NCI-H524 (cell line): ENCODE data around the gene SHISA2.

Experiments
- DNase-seq, 2 experiments: peaks; one replicate each; lab custom pipeline; 2025; lab: John Stamatoyannopoulos, UW

Gene SHISA2

GRCh38 chr13:26048741-26049140, 3.1 kb downstream of the SHISA2 start:
- DNase-seq = peak; percentile 28 to 60

- DNase-seq = no peak
These were observed 4.8 kb downstream of the SHISA2 start for GRCh38 chr13:26047040-26047439.

DNA sequence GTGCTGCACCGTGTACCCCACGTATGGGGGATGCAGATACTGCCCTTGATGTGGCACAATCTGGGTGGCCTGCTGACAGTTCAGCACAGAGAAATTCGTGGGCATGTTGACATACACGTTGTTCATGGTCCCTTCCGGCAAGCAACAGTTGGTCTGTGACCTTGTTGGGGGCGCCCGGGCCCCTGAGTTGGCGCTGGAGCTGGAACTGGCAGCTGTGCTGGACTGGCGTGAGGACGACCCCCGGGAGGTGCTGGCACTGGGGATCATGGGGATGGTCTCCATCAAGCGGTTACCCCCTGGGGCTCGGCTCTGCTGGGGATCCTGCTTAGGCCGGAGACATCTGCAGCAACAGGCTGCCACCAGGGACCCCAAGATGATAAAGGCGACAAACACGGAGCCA, 5.2 kb downstream of the SHISA2 start:
- no peak for DNase-seq

GRCh38 chr13:26045142-26045541, 6.7 kb downstream of the SHISA2 start:
- no peak for DNase-seq

DNA sequence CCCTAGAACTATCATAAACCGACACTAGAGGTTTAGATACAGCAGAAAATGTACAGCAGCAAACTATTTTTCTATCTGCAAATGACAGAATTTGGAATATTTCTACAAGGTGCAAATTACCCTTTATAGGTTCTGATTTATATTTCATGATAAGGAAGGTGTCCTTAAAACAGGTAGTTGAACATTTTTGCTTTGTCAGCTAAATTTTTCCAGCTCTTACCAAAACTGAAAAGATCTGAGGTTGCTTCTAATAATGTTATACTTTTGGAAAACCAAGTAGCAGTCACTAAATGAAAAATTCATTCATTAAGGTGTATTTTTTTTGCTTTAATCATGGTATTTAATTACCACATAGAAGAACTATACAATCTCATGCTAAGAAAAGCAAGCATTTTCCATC, 9.0 kb downstream of the SHISA2 start:
- no peak for DNase-seq

DNA sequence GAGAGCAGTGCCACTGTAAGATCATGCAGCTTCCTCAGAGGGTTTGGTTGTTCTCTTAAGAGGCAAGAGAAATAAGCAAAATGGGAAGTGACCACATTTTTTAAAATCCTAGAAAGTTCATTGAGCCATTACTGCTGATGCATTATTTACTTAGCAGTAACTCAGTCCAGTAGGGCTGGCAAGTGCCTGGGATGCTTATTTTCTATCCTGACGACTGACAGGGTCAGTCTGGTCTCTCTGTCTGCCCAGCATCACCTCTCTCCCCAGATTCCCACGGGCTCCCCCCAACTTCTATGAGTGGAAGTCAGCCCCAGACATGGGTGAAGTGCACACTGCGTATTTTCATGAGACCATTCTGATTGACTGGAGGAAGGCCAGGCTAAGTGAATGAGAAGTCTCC, 10.4 kb downstream of the SHISA2 start:
- DNase-seq = no peak

- no peak for DNase-seq
These were observed 12.8 kb downstream of the SHISA2 start for GRCh38 chr13:26038931-26039475.

- DNase-seq = peak; percentile 15 to 62
These were observed 14.5 kb downstream of the SHISA2 start for GRCh38 chr13:26037302-26037701.

DNA sequence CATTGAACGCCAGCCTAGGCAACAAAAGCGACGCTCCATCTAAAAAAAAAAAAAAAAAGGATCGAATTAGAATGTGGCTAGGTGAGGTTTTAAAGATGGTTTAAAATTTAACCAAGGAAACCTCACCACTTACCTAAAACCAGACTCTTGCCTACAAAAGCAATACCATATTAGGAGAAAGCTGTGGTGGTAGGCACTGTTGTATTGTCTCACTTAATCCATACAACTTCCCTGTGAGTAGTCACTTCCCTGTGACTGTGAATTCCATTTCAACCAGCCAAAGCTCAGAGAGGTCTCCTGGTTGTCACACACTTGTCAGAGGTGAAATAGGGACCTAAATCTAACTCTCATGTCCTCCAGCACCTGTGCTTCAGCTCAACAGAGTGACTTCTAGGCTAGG, 15.4 kb downstream of the SHISA2 start:
- DNase-seq = no peak

- no peak for DNase-seq
These were observed 17.8 kb downstream of the SHISA2 start for GRCh38 chr13:26034018-26034417.

DNA sequence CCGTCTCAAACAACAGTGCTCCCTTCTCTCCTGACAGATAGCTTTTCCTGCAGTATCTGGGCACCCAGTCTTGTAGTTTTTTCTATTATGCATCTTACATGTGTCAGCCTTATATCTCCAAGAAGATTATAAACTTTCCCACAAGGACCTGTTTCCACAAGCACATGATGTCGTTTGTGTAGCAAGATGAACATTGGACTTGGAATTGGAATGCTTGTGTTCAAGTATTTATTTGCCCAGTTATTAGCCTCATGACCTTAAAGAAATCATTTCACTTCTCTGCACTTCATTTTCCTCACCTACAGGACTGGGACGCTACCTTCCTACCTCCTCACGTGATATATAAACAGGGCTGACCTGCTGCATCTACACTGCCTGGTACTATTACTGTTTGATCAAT, 21.5 kb downstream of the SHISA2 start:
- DNase-seq = no peak

DNA sequence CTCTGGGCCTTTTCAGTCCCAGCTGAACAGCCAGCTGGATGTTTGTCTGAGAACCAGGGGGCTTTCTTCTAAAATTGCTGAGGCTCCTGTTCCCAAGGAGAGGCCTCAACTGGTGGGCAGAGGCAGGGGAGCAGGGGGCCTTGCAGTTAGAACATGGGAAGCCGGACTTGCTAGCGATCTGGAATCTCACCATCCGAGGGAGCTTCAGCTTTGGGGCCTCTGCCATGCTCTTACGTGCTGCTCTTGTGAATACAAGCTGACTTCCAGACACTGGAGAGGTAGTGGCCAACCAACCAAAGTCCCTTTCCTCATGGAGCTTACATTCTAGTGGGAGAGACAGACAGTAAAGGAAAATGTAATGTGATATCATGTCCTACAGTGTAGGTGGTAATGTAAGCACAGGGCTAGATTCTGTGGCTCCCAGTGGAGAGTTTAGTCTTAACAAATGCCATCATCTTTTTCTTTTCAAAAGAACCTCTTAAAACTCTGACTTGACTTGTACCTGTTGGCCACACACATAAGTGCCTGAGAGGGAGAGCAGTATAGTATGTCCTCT, 22.2 kb downstream of the SHISA2 start:
- DNase-seq = no peak

GRCh38 chr13:26026211-26026610, 25.6 kb downstream of the SHISA2 start:
- no peak for DNase-seq

DNA sequence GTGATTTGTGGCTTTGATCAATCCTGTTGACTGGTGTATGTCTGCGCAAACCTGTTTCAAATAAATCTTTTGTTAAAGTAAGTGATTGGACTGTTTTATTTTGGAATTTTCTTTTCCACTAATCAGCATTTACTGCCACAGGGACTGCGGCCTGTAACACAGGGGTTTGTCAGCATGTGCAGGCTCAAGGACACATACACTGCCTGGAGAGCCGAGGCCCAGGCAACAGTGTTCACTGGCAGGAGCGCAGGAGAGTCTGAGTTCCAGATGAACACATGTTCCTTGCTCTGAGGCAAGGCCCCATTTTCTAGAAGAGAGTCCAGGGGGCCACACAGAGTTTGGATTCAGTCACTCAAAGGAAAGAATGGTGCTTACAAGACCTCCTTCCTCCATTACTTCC, 26.0 kb downstream of the SHISA2 start:
- no peak for DNase-seq

DNA sequence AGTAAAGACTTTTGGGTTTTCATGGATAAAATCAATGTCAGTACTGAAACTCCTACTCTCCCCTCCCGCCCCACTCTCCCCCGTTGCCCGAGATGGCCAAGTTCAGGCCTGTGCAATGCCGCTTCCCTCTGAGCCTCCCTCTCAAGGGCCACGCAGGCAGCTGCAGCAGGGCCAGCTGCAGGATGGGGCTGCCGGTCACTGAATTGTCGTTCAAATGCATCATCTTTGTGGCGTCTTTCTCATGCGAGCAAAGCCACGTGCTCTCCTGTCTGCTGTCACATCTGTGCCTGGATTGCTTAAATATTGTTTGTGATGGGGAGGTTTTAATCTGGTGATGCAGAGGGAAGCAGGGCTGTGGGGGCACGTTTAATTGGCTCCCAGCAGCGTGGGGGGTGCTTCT, 26.6 kb downstream of the SHISA2 start:
- DNase-seq = peak; percentile 19 to 79

- no peak for DNase-seq
These were observed 27.3 kb downstream of the SHISA2 start for GRCh38 chr13:26024558-26024957.

- peak in 1 of 2 experiments; percentile 48 for DNase-seq
These were observed 29.1 kb downstream of the SHISA2 start for GRCh38 chr13:26022538-26023292.

DNA sequence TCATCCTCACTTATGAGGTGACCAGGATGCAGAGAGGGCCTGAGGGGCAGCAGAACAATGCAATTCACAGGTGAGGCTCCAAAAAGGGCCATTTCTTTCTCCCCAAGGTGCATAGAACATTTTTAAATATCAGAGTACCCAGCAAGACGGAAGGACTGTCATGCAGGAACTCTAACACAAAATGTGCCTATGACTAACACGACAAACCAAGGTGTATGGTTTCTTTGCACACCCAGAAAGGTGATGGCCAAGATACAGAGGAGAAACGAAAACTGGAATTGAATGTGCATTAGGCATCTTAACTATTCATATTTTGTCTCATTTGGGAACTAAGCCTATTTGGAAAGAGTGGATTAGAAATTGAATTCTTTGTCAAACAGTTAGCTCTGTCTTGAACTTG, 29.9 kb downstream of the SHISA2 start:
- no peak for DNase-seq

GRCh38 chr13:26021516-26021915, 30.3 kb downstream of the SHISA2 start:
- no peak for DNase-seq

DNA sequence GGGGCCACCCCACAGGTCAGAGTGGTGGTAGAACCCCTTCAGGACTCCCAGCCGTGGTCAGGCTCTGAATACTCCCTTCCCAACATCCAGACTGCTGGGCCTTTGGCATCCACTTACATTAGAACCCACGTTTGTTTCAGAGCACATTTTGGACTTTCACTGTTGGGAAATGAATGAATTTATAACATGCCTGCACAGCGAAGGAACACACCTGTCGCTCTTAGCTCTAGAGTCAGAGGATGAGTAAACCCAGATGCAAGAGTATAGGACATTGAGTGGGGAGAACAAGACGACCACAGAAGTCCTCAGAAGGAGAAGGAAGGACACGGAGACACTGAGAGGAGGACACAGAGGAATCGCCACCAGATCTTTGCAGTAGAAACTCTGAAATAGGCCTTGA, 30.9 kb downstream of the SHISA2 start:
- no peak for DNase-seq

DNA sequence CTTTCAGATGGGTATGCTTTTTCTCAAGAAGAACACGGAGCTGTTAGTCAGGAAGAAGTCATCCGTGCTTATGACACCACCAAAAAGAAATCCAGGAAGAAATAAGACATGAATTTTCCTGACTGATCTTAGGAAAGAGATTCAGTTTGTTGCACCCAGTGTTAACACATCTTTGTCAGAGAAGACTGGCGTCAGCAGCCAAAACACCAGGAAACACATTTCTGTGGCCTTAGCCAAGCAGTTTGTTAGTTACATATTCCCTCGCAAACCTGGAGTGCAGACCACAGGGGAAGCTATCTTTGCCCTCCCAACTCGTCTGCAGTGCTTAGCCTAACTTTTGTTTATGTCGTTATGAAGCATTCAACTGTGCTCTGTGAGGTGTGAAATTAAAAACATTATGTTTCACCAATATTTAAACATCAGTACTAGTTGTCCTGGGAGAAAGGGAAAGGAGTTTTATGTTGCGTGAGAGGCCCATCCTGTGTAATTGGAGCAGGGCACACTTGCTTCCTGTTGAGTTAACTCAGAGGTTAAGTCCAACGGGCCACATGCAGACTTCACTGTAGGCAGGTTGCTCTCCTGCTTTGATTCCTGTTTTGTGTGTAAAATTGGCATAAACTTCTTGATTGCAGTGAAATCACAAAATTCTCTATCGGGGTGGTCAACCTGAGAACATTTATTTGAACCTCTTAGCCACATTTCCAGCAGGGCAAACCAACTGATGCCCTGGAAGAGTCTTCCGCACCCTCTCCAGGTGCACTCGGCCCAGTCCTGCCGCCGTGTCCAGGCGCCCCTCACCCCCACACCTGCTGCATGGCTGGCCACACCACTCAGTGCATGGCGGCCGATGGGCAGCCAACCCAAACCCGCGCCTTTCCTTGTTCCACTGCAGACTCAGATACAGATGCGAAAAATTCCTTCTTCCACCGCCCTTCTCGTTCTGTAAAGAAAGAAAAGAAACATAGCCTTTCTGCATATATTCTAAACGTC, 31.6 kb downstream of the SHISA2 start:
- DNase-seq = no peak

DNA sequence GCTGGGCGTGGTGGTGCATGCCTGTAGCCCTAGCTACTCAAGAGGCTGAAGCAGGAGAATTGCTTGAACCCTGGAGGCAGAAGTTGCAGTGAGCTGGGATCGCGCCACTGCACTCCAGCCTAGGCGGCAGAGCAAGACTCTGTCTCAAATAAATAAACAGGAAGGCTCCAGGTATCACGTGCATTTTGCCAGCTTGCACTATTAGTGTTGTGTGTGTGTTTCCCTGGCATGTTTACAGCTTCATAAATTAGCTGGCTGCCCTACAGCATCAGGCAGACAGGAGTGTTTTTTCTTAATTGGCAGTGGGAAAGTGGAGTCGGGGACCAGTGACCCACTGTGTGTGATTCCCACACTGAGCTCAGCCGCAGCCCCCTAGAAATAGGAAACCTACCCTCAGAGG, 32.6 kb downstream of the SHISA2 start:
- no peak for DNase-seq
